GM06990 (cell line): ENCODE data around the gene DNAL1.

Experiments
- DNase-seq: peaks from one replicate; pipeline ENCODE4 v3.0.0-alpha.2; 2011; ENCODE audit not compliant: insufficient read length; ENCODE audit errors: extremely low read depth
- H3K27me3 ChIP-seq: replicated peaks from 2 replicates; pipeline ENCODE4 v1.6.0; 2011; ENCODE audit warnings: low read length; ENCODE audit not compliant: control insufficient read depth, insufficient read depth
- H3K36me3 ChIP-seq: 2 replicates; pipeline ENCODE4 v1.5.1; 2011; ENCODE audit warnings: low read length; ENCODE audit not compliant: control insufficient read depth, insufficient read depth
- H3K4me3 ChIP-seq: replicated peaks from 2 replicates; pipeline ENCODE4 v1.5.1; 2011; ENCODE audit warnings: low read depth, mild to moderate bottlenecking, control low read depth, low read length
- TF ChIP-seq, protein P1 (sequence below): IDR thresholded peaks from 2 replicates; pipeline ENCODE4 v1.5.1; 2011; ENCODE audit warnings: low read length, control low read depth, mild to moderate bottlenecking, inconsistent platforms; ENCODE audit not compliant: insufficient read depth, poor library complexity, severe bottlenecking

DNAL1 gene, protein sequence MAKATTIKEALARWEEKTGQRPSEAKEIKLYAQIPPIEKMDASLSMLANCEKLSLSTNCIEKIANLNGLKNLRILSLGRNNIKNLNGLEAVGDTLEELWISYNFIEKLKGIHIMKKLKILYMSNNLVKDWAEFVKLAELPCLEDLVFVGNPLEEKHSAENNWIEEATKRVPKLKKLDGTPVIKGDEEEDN

DNA sequence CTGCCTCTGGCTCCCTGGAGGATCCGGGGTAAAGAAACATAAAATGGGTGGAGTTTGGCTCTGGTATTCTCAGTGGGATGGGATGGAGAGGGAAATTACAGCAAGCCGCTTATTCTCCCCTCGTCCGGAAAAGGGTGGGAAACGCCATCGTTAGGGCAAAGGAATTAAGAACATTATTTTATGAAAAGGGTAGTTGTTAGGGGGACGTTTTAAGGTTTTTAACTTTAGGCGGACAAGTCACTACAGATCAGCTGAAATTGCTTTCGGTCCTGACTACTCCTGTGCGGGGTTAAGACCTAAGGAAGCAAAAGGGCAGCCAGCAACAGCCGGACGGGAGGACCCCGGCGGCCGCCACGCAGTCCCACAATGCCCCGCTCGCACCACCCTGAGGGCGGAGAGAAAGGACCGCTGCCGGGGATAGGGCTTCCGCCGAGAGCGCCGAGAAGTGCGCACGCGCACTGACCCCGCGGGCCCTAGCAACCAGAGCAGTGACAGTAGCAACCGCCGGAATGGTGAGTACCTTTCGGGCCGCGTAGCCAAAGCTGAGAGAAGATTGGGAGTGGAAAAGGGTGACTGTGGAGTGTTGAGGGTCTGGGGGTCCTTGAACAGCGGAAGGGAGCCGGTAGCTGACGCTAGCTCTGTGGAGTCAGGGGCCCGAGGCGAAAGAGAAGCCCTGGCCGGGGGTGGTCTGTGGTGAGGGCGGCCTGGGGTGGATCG lies at the start of gene DNAL1:
Gene DNAL1, plus strand, starts transcription at position 456 of the 717 bp plus-strand sequence. Its CDS starts 54 bp downstream, at position 510.
- Histone ChIP-seq H3K36me3 (no peaks in the 10 kb centered on the region), H3K27me3 (no peaks in the 10 kb centered on the region), H3K4me3 (peak within 1 kb of the TSS; percentile 69)
- TF ChIP-seq, protein P1, sequence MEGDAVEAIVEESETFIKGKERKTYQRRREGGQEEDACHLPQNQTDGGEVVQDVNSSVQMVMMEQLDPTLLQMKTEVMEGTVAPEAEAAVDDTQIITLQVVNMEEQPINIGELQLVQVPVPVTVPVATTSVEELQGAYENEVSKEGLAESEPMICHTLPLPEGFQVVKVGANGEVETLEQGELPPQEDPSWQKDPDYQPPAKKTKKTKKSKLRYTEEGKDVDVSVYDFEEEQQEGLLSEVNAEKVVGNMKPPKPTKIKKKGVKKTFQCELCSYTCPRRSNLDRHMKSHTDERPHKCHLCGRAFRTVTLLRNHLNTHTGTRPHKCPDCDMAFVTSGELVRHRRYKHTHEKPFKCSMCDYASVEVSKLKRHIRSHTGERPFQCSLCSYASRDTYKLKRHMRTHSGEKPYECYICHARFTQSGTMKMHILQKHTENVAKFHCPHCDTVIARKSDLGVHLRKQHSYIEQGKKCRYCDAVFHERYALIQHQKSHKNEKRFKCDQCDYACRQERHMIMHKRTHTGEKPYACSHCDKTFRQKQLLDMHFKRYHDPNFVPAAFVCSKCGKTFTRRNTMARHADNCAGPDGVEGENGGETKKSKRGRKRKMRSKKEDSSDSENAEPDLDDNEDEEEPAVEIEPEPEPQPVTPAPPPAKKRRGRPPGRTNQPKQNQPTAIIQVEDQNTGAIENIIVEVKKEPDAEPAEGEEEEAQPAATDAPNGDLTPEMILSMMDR = no peak
- peak; percentile 95 for DNase-seq

DNA sequence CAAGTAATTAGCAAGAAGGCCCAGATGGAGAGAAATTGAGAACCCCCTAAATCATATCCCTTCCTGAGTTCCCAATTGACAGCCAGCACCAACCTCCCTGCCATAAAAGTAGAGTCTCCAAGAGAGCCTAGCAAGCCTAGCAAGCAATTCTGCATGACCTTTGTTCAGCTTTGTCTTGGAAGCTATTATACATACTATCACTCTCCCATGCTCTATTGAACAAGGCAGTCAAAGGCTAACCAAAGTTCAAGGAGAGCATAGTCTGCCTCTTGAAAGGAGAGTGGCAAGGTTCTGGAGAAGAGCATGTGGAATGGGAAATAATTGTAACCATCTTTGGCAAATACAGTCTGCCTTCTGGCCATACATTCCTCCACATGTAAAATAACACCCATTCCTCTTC lies 45.3 kb upstream of the DNAL1 start:
- DNase-seq = no peak
- H3K4me3 ChIP-seq = no peak overlapping the region
- no peaks in the 10 kb centered on the region for H3K36me3 ChIP-seq
- TF ChIP-seq, protein P1 = no peak
- H3K27me3 ChIP-seq = no peaks in the 10 kb centered on the region

DNA sequence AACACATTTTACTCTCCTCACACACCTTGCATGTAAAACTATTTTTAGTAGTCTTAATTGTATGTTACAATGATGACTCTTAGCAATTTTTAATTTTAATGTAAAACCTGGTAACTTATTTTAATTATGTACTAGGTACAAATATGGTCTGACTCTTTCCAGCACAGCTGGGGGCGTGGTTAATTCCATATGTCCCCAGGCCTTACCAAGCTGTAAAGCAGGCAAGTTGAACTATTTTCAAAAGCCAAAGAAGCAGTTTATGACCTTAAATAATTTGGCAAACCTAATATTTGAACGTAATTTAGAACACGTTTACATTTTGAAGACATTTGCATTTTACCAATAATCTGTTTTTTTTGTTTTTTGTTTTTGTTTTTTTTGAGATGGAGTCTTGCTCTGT lies 41.8 kb upstream of the DNAL1 start:
- TF ChIP-seq, protein P1 = no peak
- Histone ChIP-seq H3K27me3 (no peaks in the 10 kb centered on the region), H3K4me3 (no peak overlapping the region), H3K36me3 (no peaks in the 10 kb centered on the region)
- no peak for DNase-seq

DNA sequence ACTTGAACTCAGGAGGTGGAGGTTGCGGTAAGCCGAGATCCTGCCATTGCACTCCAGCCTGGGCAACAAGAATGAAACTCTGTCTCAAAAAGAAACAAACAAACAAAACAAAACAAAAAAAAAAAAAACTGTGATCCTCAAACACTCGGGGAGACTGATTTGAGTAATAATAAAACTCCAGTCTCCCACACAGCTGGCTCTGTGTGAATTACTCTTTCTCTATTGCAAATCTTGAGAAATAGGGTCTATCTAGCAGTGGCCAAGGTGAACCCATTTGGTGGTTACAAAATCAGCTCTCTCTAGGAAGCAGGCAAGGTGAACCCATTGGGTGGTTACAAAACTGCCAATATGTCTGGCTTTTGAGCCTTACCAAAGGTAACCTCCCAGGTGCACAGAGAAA lies 38.5 kb upstream of the DNAL1 start:
- Histone ChIP-seq H3K4me3 (no peak overlapping the region), H3K36me3 (no peaks in the 10 kb centered on the region), H3K27me3 (no peaks in the 10 kb centered on the region)
- TF ChIP-seq, protein P1 = no peak
- no peak for DNase-seq

DNA sequence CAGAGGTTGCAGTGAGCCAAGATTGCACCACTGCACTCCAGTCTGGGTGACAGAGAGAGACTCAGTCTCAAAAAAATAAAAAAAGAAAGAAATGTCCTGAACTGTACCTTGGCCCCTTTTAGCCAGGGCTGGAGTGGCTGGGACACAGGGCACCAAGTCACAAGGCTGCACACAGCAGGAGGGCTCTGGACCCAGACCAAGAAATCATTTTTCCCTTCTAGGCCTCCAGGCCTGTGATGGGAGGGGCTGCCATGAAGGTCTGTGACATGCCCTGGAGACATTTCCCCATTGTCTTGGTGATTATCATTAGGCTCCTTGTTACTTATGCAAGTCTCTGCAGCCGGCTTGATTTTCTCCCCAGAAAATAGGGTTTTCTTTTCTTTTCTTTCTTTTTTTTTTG lies 37.5 kb upstream of the DNAL1 start:
- no peak for DNase-seq
- TF ChIP-seq, protein P1 = no peak
- no peaks in the 10 kb centered on the region for H3K36me3 ChIP-seq

DNA sequence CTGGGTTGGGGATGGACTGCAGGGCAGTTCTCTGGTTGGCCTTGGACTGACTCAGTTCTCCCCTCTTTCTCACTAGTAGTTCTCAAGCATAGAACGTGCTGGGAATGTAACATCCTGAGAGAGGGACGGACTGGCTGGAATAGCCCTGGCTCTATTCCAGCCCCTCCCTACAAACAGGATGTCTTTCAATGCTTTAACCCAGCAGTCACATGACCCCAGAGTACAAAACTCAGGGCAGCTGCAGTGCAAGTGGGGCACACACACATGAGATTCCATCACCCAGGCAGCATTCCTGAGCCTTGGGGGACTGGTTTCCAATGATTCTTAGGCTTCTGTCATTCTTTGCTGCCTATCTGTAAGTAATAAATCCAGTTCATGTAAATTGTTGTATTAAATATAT lies 34.1 kb upstream of the DNAL1 start:
- TF ChIP-seq, protein P1 = no peak
- Histone ChIP-seq H3K4me3 (no peak overlapping the region), H3K27me3 (no peaks in the 10 kb centered on the region), H3K36me3 (no peaks in the 10 kb centered on the region)
- no peak for DNase-seq

More for the DNA sequence above, 37.5 kb upstream of the DNAL1 start:
- H3K4me3 ChIP-seq = no peak overlapping the region
- no peaks in the 10 kb centered on the region for H3K27me3 ChIP-seq
